Eye (tissue), 1 donor: ENCODE measurements around the gene UFSP2.

Experiments
- DNase-seq: peaks from one replicate; pipeline ENCODE4 v3.0.0-alpha.2; 2015

UFSP2 gene

GRCh38 chr4:185425647-185426352, at the start of gene UFSP2:
UFSP2 (minus strand) TSS chr4:185425964; CDS start chr4:185425868, 96 bp downstream.
- peak; percentile 98 for DNase-seq

DNA sequence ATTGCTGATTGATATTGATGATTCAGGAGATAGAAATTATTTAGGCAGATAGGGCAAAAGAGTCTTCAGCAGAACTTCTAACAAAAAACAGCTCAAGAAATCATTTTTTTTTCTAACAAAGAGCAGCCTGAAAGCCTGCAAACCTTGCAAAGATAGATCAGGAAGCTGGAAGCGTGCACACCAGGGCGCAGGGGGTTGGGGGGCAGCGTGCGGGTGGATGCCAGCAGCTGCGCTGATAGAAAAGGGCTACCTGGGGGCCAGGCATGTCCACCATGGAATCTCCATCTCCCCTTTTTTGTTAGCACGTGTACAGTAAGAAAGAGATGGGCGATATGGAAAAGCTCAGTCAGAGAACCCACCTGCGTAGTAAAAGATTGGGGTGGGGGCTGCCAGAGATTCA, 47.5 kb upstream of the UFSP2 start:
- DNase-seq: no peak

GRCh38 chr4:185472103-185472542, 46.4 kb upstream of the UFSP2 start:
- no peak for DNase-seq

- DNase-seq: peak; percentile 97
Measured at GRCh38 chr4:185471235-185472102, 45.7 kb upstream of the UFSP2 start, which contains the start of gene CCDC110. CCDC110 (minus strand) TSS chr4:185471733; CDS start chr4:185471683, 50 bp downstream.

- DNase-seq: peak; percentile 82
Measured at GRCh38 chr4:185470501-185471195, 44.9 kb upstream of the UFSP2 start.

DNA sequence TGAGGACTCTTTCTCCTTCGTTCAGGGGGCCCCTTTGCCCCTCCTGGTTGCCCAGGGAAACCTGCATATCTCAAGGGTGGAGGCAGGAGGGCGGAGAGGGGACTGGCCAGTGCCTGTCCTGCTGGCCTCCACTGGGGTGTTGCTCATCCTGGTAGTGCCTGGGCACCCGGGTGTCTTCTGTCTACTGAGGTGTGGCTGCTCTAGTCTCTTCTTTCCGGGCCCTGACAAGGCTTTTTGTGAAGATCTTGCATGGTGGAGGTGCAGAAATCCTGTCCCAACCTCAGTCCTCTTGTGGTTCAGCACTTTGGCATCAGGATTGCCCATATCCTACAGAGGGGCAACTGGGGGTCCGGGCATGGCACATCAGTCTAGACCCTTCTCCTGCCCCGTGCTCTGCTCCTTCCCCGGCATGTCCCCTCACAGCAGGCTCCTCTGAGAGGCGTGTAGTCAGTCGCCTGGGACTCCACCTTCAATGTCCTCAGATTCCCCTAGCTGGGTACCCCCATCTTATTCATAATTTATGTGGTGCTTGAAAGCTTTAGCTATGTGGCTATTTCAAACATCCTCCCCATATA, 43.9 kb upstream of the UFSP2 start:
- no peak for DNase-seq

DNA sequence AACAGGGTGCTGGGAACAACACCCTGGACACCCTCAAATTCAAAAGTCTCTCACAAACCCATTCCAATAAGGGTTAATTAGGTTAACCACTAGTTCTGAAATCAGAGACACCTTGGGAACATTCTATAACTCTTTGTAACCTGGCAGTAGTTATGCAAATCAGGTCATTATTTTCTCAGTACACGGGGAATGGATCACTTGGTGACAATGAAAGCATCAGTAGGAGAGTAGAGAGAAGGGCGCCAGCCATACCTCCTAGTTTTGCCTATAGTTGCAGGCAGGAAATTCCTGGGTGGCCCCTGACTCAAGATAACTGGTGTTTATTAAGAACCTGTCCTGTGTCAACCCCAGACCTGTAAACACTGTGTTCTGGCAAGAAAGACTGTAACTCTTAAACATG, 43.2 kb upstream of the UFSP2 start:
- no peak for DNase-seq

DNA sequence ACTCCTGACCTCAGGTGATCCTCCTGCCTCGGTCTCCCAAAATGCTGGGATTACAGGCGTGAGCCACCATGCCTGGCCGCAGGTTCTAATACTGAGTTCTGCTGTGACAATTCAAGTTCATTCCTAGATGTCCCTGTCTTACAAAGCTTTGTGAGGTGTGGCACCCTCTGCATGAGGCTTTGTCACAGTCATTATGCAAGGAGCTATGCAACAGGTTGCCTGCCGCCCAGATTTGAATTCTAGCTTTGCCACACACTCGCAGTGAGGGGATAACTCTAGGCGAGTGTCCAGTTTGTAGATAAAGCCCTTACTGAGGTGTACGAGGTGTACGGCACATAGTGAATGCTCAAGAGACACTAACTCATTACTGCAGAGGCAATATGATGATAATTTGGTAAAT, 42.2 kb upstream of the UFSP2 start:
- DNase-seq: no peak

DNA sequence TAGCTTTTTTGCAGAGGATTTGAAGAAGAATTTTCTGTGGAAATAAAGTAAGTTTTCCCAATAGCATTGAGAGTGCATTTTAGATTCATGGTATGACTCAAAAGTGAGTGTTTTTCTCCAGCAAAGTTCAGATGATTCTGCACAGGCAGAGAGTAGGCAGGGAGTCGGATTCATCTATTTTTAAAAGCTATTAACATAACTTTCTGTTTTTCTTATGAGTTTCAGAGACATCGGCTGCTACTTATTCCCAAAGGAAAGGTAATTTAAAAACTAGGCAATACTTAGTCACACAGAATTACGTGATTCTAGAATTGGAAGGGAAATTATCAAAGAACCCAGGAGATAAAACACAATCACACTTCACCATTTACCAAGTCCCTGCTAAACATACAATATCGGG, 41.3 kb upstream of the UFSP2 start:
- DNase-seq: no peak

GRCh38 chr4:185465707-185466106, 39.9 kb upstream of the UFSP2 start:
- DNase-seq: no peak

GRCh38 chr4:185464887-185465286, 39.1 kb upstream of the UFSP2 start:
- no peak for DNase-seq

DNA sequence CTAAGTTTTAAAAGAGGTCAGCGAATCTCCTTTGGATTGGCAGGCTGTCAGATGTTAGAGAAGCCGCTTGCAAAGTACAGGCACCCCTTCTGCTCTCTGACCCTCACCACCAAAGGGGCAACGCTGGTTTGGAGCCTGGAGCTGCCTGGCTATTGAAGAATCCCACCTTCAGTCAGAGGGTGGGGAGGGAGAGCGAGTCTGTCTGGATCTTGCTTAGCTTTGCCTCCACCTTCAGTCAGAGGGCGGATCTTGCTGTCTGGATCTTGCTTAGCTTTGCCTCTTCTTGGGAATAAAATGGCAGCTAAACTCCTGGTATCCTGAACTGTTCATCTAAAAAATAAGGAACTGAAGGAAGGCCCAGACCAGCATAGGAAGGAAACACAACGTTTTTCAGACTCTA, 38.4 kb upstream of the UFSP2 start:
- no peak for DNase-seq

- DNase-seq: no peak
Measured at GRCh38 chr4:185463541-185463940, 37.8 kb upstream of the UFSP2 start.

GRCh38 chr4:185461565-185461964, 35.8 kb upstream of the UFSP2 start:
- no peak for DNase-seq

DNA sequence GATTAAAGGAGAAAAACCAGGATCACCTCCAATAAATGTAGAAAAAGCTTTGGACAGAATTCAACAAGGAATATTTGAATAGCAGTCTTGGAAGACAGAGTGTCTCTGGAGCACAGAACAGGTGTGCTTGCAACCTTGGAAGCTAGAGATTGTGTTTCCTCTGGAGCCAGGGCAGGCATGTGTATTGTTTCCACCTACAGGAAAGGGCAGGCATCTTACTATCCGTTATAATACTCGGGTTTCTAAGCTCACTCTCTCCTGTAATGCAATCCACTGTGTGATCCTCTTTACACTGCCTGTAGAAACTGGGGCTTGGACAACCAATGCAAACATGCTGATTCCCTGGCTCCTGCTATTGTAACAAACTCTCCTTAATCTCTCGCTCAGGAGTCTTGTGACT, 31.4 kb upstream of the UFSP2 start:
- no peak for DNase-seq

DNA sequence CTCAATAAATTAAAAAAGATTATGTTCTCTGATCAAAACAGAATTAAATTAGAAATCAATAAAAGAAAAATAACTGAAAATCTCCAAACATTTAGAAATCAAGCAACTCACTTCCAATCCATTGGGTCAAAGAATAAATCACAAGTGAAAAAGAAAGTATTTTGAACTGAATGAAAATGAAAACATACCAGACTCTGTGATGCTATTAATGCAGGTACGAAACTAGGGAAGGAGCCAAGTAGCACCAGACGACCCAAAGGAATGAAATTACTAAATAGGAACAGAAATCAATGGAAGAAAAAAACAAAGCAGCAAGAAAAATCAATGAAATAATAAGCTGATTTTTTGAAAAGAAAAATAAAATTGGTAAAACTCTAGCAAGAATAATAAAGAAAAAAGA, 30.4 kb upstream of the UFSP2 start:
- DNase-seq: no peak

- no peak for DNase-seq
Measured at GRCh38 chr4:185445209-185445608, 19.4 kb upstream of the UFSP2 start.

DNA sequence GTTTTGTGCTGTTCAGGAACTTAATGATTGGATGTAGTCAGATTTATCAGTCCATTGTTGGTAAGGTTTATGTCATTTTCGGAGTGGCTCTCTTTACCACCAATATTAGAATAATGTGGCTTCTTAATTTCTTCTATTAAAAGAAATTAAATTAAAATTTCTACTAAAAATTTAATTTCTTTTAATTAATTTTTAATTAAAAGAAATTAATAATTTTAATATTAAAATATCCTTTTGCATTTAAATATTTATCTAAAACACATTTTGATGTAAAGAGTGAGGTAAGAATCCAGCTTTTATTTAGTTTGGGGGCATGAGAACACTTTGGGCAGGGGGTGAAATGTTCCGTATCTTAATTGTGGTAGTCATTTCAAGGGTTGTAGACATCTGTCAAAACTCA, 15.7 kb upstream of the UFSP2 start:
- DNase-seq: no peak

DNA sequence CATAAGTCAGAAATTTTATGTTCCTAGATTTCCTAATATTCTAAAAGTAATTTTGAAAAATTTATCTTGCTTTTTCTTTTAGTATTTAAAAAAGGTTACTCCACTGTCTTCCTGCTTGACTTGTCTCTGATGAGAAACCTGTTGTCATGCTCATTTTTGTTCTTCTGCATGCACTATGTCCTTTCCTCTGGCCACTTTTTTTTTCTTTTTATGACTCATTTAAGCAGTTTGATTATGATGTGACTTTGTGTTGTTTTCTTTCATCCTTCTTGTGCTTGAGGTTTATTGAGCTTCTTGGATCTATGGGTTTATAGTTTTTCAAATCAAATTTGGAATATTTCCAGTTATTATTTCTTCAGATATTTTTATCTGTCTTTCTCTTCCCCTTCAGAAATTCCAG, 12.0 kb upstream of the UFSP2 start:
- DNase-seq: no peak

DNA sequence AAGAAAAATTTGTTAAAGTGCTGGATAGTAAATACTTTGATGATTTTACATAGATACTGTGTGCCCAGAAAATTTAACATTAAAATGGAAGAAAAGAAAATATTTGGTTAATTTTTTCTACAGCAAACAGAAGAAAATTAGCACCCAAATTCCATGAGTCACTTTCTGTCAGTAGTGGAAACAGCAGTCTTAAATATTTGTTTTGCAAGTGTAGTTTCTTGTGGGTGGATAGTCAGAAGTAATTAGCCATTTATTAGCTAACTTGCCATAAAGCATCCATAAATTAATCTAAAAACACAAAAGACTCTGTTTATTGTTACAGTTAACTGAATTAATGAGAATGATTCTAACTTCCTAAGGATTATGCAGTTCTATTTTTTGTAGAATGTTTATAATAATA, 9.7 kb upstream of the UFSP2 start:
- no peak for DNase-seq

GRCh38 chr4:185429660-185430059, 3.9 kb upstream of the UFSP2 start:
- no peak for DNase-seq

DNA sequence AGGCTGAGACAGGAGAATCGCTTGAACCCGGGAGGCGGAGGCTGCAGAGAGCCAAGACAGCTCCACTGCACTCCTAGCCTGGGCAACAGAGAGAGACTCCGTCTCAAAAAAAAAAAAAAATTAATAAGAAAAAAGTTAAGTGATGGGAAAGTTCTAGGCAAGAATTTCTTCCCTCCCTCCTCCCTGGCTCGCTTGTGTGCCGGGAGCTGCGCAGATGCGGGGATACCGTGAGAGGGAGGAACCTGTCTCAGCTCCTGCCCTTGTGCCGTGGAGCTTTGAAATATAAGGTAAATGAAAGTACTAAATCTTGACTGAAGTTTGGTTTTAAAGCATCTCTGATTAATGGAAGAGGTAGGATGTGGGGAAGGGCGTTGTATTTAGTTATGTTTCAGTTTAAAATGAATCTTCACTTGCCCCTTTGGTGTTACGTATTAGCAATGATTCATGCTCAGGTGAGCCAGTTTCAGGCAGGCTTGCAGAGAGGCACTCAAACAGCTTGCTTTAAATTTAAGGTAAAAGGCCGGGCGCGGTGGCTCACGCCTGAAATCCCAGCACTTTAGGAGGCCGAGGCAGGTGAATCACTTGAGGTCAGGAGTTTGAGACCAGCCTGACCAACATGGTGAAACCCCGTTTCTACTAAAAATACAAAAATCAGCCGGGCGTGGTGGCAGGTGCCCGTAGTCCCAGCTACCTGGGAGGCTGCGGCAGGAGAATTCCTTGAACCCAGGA, 1.4 kb upstream of the UFSP2 start:
- DNase-seq: no peak
